HepG2 (cell line): Measurements from ENCODE around the gene TRAF3. TPM values are rescaled to one million over a fixed set of nuclear protein-coding genes. Genes with fewer than 3 reads are reported as not detected.

ENCODE experiments used
- DMAP1 ChIP-seq: IDR thresholded peaks from 2 replicates; pipeline ENCODE4 v1.6.1; 2016
- RFX1 ChIP-seq: fragments of 450-650 bp; IDR thresholded peaks from 2 replicates; pipeline ENCODE4 v1.6.1; 2017
- SALL1 ChIP-seq: sonication (generic); formaldehyde crosslinking; IDR thresholded peaks from 2 replicates; pipeline ENCODE4 v1.8.0; 2022; ENCODE audit warnings: mild to moderate bottlenecking, missing genetic modification reagents
- SNRNP70 ChIP-seq: fragments of 200-400 bp; formaldehyde crosslinking; IDR thresholded peaks from 2 replicates; pipeline ENCODE4 v1.6.1; 2017; ENCODE audit warnings: mild to moderate bottlenecking, low read depth, low read length, moderate library complexity
- ZNF567 ChIP-seq: sonication (generic); formaldehyde crosslinking; IDR thresholded peaks from 2 replicates; pipeline ENCODE4 v1.8.1; 2023; ENCODE audit warnings: mild to moderate bottlenecking, missing genetic modification reagents, borderline replicate concordance
- ZSCAN30 ChIP-seq: sonication (generic); formaldehyde crosslinking; IDR thresholded peaks from 2 replicates; pipeline ENCODE4 v1.5.0; 2020; ENCODE audit warnings: mild to moderate bottlenecking, missing genetic modification reagents
- polyA plus RNA-seq, 8 experiments: library from polyadenylated mRNA; depleted of rRNA in 3 of 8; stranded (reverse) in 7 of 8; unstranded in 1 of 8; fragments of >200 nt; fragmentation: Illumina TruSeq in 4 of 8; extraction: Trizol in 4 of 8; gene quantifications; 2 replicates each; pipeline versions ENCODE4 v1.2.1 to v1.2.3, GENCODE V29; 2011 to 2016; ENCODE audit warnings: low read depth in 4 of 8, missing spikeins in 1 of 8, mixed read lengths in 1 of 8; ENCODE audit not compliant: insufficient read depth in 1 of 8
- total RNA-seq, 5 experiments: library from RNA; depleted of rRNA; stranded (reverse); fragments of >200 nt; fragmentation: Illumina TruSeq; extraction: Trizol; gene quantifications; 2 replicates each; pipeline ENCODE4 v1.2.3, GENCODE V29; 2016; ENCODE audit warnings: low read depth in 1 of 5
- TF ChIP-seq, protein P1 (sequence below): sonication (generic); formaldehyde crosslinking; IDR thresholded peaks from 2 replicates; pipeline ENCODE4 v1.4.0; 2020; ENCODE audit warnings: mild to moderate bottlenecking, missing genetic modification reagents, borderline replicate concordance
- TF ChIP-seq, protein P2 (sequence below): sonication (generic); formaldehyde crosslinking; IDR thresholded peaks from 2 replicates; pipeline ENCODE4 v1.5.0; 2020; ENCODE audit warnings: mild to moderate bottlenecking, missing genetic modification reagents
- TF ChIP-seq, protein P3 (sequence below): sonication (generic); formaldehyde crosslinking; IDR thresholded peaks from 2 replicates; pipeline ENCODE4 v1.5.0; 2020; ENCODE audit warnings: missing genetic modification reagents
- TF ChIP-seq, protein P4 (sequence below): sonication (generic); formaldehyde crosslinking; IDR thresholded peaks from 2 replicates; pipeline ENCODE4; 2020; ENCODE audit warnings: missing genetic modification reagents, mild to moderate bottlenecking, borderline replicate concordance
- TF ChIP-seq, protein P5 (sequence below): sonication (generic); formaldehyde crosslinking; IDR thresholded peaks from 2 replicates; pipeline ENCODE4 v1.4.0; 2020; ENCODE audit warnings: mild to moderate bottlenecking, missing genetic modification reagents, borderline replicate concordance
- TF ChIP-seq, protein P6 (sequence below): sonication (generic); formaldehyde crosslinking; IDR thresholded peaks from 2 replicates; pipeline ENCODE4 v1.4.0; 2020; ENCODE audit warnings: mild to moderate bottlenecking, missing genetic modification reagents

TRAF3 gene
- total and polyA plus RNA-seq, 2 of the 13 experiments (the other 11 are each of a cell fraction or from before 2014, with no cell fraction given), result 6.9 to 12.2 TPM

DNA sequence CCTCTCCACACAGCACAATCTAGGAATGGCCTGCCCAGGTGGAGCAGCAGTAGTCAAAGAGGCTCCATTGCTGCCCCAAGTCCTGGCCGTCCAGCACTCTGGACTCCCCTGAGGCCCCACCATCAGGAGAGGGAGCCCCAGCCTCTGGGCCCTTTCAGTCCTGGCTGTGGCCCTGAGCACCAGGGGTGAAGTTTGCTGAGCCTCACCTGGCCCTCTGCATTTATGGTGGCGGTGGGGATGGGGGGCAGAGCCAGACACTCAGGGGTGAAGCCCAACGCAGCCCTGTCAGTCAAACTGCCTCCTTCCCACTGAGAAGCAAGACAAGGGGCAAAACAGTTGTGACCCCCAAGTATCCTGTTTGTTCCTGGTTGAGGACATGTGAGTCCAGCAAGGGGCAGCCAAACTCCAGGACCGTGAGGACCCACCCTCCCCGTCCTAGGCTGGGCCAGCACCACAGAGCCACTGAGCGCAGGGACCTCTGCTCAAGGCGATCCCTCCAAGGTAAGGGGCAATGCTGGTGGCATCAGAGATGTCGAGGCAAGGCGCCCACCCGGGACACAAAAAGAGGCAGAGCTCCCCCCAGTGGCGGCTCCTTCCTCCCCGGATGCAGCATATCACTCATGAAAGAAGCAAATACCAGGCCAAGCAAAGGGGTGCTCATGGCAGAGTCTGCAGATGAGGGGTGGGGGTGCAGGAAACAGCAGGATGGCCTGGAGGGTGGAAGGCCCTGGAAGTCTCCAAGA, 140.4 kb downstream of the TRAF3 start (continued):
- TF ChIP-seq ZSCAN30 (CRISPR knock-in tag) (no peak), RFX1 (no peak), SNRNP70 (no peak), DMAP1 (no peak), SALL1 (peak; percentile 47), ZNF567 (CRISPR knock-in tag) (no peak)
- TF ChIP-seq, protein P1, sequence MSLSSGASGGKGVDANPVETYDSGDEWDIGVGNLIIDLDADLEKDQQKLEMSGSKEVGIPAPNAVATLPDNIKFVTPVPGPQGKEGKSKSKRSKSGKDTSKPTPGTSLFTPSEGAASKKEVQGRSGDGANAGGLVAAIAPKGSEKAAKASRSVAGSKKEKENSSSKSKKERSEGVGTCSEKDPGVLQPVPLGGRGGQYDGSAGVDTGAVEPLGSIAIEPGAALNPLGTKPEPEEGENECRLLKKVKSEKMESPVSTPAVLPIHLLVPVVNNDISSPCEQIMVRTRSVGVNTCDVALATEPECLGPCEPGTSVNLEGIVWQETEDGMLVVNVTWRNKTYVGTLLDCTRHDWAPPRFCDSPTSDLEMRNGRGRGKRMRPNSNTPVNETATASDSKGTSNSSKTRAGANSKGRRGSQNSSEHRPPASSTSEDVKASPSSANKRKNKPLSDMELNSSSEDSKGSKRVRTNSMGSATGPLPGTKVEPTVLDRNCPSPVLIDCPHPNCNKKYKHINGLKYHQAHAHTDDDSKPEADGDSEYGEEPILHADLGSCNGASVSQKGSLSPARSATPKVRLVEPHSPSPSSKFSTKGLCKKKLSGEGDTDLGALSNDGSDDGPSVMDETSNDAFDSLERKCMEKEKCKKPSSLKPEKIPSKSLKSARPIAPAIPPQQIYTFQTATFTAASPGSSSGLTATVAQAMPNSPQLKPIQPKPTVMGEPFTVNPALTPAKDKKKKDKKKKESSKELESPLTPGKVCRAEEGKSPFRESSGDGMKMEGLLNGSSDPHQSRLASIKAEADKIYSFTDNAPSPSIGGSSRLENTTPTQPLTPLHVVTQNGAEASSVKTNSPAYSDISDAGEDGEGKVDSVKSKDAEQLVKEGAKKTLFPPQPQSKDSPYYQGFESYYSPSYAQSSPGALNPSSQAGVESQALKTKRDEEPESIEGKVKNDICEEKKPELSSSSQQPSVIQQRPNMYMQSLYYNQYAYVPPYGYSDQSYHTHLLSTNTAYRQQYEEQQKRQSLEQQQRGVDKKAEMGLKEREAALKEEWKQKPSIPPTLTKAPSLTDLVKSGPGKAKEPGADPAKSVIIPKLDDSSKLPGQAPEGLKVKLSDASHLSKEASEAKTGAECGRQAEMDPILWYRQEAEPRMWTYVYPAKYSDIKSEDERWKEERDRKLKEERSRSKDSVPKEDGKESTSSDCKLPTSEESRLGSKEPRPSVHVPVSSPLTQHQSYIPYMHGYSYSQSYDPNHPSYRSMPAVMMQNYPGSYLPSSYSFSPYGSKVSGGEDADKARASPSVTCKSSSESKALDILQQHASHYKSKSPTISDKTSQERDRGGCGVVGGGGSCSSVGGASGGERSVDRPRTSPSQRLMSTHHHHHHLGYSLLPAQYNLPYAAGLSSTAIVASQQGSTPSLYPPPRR (CRISPR knock-in tag), result 0 out of 2 replicates have a peak, but pooled peaks have one; percentile 23
- TF ChIP-seq, protein P2, sequence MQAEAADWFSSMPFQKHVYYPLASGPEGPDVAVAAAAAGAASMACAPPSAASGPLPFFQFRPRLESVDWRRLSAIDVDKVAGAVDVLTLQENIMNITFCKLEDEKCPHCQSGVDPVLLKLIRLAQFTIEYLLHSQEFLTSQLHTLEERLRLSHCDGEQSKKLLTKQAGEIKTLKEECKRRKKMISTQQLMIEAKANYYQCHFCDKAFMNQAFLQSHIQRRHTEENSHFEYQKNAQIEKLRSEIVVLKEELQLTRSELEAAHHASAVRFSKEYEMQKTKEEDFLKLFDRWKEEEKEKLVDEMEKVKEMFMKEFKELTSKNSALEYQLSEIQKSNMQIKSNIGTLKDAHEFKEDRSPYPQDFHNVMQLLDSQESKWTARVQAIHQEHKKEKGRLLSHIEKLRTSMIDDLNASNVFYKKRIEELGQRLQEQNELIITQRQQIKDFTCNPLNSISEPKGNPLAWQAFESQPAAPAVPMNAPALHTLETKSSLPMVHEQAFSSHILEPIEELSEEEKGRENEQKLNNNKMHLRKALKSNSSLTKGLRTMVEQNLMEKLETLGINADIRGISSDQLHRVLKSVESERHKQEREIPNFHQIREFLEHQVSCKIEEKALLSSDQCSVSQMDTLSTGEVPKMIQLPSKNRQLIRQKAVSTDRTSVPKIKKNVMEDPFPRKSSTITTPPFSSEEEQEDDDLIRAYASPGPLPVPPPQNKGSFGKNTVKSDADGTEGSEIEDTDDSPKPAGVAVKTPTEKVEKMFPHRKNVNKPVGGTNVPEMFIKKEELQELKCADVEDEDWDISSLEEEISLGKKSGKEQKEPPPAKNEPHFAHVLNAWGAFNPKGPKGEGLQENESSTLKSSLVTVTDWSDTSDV, result no peak
- TF ChIP-seq, protein P3, sequence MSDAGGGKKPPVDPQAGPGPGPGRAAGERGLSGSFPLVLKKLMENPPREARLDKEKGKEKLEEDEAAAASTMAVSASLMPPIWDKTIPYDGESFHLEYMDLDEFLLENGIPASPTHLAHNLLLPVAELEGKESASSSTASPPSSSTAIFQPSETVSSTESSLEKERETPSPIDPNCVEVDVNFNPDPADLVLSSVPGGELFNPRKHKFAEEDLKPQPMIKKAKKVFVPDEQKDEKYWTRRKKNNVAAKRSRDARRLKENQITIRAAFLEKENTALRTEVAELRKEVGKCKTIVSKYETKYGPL (CRISPR knock-in tag), result no peak
- TF ChIP-seq, protein P4, sequence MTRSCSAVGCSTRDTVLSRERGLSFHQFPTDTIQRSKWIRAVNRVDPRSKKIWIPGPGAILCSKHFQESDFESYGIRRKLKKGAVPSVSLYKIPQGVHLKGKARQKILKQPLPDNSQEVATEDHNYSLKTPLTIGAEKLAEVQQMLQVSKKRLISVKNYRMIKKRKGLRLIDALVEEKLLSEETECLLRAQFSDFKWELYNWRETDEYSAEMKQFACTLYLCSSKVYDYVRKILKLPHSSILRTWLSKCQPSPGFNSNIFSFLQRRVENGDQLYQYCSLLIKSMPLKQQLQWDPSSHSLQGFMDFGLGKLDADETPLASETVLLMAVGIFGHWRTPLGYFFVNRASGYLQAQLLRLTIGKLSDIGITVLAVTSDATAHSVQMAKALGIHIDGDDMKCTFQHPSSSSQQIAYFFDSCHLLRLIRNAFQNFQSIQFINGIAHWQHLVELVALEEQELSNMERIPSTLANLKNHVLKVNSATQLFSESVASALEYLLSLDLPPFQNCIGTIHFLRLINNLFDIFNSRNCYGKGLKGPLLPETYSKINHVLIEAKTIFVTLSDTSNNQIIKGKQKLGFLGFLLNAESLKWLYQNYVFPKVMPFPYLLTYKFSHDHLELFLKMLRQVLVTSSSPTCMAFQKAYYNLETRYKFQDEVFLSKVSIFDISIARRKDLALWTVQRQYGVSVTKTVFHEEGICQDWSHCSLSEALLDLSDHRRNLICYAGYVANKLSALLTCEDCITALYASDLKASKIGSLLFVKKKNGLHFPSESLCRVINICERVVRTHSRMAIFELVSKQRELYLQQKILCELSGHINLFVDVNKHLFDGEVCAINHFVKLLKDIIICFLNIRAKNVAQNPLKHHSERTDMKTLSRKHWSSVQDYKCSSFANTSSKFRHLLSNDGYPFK (CRISPR knock-in tag), result 0 out of 2 replicates have a peak, but pooled peaks have one; percentile 14
- TF ChIP-seq, protein P5, sequence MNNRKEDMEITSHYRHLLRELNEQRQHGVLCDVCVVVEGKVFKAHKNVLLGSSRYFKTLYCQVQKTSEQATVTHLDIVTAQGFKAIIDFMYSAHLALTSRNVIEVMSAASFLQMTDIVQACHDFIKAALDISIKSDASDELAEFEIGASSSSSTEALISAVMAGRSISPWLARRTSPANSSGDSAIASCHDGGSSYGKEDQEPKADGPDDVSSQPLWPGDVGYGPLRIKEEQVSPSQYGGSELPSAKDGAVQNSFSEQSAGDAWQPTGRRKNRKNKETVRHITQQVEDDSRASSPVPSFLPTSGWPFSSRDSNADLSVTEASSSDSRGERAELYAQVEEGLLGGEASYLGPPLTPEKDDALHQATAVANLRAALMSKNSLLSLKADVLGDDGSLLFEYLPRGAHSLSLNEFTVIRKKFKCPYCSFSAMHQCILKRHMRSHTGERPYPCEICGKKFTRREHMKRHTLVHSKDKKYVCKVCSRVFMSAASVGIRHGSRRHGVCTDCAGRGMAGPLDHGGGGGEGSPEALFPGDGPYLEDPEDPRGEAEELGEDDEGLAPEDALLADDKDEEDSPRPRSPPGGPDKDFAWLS, result no peak
- TF ChIP-seq, protein P6, sequence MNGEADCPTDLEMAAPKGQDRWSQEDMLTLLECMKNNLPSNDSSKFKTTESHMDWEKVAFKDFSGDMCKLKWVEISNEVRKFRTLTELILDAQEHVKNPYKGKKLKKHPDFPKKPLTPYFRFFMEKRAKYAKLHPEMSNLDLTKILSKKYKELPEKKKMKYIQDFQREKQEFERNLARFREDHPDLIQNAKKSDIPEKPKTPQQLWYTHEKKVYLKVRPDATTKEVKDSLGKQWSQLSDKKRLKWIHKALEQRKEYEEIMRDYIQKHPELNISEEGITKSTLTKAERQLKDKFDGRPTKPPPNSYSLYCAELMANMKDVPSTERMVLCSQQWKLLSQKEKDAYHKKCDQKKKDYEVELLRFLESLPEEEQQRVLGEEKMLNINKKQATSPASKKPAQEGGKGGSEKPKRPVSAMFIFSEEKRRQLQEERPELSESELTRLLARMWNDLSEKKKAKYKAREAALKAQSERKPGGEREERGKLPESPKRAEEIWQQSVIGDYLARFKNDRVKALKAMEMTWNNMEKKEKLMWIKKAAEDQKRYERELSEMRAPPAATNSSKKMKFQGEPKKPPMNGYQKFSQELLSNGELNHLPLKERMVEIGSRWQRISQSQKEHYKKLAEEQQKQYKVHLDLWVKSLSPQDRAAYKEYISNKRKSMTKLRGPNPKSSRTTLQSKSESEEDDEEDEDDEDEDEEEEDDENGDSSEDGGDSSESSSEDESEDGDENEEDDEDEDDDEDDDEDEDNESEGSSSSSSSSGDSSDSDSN (CRISPR knock-in tag), result no peak
